Measurements from ENCODE around the gene IL7R.

DNA sequence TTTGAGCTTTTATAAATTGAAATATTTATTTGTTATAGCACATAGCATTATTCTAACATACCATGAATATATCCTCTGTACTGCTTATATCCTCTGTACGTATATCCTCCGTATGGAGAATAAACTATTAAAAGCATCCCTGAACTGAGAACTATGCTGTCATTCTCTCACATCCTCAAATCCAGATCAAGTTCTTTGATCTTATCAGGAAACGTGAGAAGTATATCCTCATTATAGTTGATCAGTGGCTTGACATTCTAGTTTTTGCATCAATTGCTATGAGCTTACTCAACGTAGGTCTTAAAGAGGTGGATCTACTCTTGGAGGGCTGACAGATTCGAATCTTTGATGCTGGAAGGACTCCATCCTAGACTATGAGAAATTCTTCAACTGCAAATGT, 37.4 kb downstream of the IL7R start:
- TF ChIP-seq, protein P1, sequence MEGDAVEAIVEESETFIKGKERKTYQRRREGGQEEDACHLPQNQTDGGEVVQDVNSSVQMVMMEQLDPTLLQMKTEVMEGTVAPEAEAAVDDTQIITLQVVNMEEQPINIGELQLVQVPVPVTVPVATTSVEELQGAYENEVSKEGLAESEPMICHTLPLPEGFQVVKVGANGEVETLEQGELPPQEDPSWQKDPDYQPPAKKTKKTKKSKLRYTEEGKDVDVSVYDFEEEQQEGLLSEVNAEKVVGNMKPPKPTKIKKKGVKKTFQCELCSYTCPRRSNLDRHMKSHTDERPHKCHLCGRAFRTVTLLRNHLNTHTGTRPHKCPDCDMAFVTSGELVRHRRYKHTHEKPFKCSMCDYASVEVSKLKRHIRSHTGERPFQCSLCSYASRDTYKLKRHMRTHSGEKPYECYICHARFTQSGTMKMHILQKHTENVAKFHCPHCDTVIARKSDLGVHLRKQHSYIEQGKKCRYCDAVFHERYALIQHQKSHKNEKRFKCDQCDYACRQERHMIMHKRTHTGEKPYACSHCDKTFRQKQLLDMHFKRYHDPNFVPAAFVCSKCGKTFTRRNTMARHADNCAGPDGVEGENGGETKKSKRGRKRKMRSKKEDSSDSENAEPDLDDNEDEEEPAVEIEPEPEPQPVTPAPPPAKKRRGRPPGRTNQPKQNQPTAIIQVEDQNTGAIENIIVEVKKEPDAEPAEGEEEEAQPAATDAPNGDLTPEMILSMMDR (IDR thresholded peaks at IDR 0.05) = no peak
- no peak for TF ChIP-seq RCOR1 (IDR thresholded peaks at IDR 0.05; ENCODE audit: low read depth, low read length)
- TF ChIP-seq EP300 (IDR thresholded peaks at IDR 0.05) = no peak
- no peak for TF ChIP-seq POLR2A (IDR thresholded peaks at IDR 0.05; ENCODE audit: low read length)
- TF ChIP-seq JUNB (IDR thresholded peaks at IDR 0.05) = no peak
- no peak for TF ChIP-seq BHLHE40 (IDR thresholded peaks at IDR 0.05; ENCODE audit: low read depth, low read length)
